Measurements from ENCODE around the gene CC2D1A. TPM values are rescaled to one million over a fixed set of nuclear protein-coding genes. Genes with fewer than 3 reads are reported as not detected.

CC2D1A gene
- total RNA-seq (2022; extraction: Qiagen RNA extraction) = 8.6 to 11.6 TPM (median 10.3 TPM) in 5 replicates

GRCh38 chr19:13905634-13906520 is at the start of gene CC2D1A, which contains the start of gene BRME1:
Gene CC2D1A (plus strand): TSS chr19:13906201. CDS start chr19:13906442, 241 bp downstream.
Gene BRME1 (minus strand): TSS chr19:13906117. CDS start chr19:13904892, 1,225 bp downstream.

GRCh38 chr19:13876834-13877233 is 29.2 kb upstream of the CC2D1A start, which contains the start of gene NANOS3:
Gene NANOS3 (plus strand): TSS chr19:13877134. CDS start chr19:13877249, 115 bp downstream.

DNA sequence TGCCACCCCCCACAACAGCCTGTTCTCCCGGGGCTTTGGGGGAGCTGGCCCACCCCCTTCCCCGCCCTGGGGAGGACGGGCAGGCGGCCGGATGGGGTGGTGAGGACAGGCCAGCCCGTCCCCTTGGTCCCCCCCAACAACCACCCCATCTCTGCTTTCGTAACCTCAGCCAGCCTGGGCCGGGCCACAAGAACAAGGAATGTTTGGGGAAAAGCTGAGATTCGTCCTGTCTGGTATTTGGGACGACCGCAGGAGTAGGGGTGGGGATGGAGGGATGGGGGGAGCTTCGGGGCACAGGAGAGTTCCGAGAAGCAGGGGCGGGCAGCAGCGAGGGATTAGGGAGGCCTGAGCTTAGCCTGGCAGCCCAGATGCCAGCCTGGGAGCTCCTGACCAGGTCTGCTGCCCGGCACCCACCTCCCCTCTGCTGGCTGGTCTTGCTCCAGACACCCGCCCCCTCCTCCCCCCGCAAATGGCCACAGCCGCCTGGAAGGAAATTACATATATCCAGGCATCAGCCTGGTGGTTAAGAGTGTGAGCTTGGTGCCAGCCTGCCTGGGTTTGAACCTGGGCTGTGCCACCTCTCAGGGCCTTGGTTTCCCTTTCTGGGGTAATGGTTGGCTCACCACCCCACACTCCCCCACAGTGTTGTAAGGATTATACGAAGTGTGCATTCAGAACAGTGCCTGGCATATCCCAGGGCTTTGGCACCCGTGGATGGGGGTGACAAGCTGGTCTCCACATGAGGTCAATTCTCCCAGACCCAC is 32.5 kb downstream of the CC2D1A start, which contains the start of gene PODNL1:
Gene PODNL1 (minus strand): TSS at position 117 of the 764 bp plus-strand sequence. CDS start 236 bp downstream, outside the sequence.

DNA sequence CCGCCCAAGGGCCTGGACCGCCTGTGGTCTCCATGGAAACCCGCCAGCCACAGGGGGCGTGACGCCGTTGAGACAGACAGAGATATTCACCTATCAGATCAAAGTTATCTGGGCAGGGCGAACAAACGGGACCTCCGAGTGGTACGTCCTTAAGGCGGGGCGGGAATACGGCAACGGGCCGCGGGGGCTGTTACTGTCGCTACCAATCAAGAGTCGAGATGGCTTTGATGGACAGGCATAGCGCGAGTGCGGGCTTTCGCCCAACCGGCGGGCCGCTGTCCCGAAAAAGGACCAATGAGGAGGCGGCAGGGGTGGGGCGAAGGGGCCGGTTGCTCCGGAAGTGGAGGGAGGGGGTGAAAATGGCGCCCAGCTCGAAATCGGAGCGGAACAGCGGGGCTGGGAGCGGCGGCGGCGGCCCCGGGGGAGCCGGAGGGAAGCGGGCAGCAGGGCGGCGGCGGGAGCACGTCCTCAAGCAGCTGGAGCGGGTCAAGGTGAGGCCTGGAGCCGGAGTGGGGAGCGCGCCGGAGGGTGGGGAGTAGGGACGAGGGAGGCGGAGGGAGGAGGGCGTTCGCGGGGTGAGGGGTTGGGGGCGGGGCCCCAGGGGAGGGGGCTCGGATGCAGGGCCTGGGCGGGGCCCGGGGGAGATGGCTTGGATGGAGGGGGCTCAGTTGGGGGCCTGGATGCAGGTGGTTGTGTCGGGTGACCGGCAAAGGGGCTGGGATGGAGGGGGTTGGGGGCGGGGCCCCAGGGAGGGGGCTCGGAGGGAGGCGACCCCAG is 46.3 kb downstream of the CC2D1A start, which contains the start of gene DCAF15:
Gene DCAF15 (plus strand): TSS at position 356 of the 777 bp plus-strand sequence. CDS start 4 bp downstream, at position 360.

Other genes starting within 250 kb of the CC2D1A start
- 10.9 to 16.9 TPM (median 16.1 TPM) in 5 replicates for gene MRI1, start 141.7 kb upstream of the CC2D1A start, total RNA-seq (2022; extraction: Qiagen RNA extraction)
- gene C19orf53, start 131.7 kb upstream of the CC2D1A start, total RNA-seq (2022; extraction: Qiagen RNA extraction) = 129 to 218 TPM (median 210 TPM) in 5 replicates
- gene ZSWIM4, start 110.8 kb upstream of the CC2D1A start, total RNA-seq (2022; extraction: Qiagen RNA extraction) = 6.0 to 9.5 TPM (median 8.0 TPM) in 5 replicates
- 1.4 to 4.1 TPM (median 3.2 TPM) in 5 replicates for gene NANOS3, start 29.1 kb upstream of the CC2D1A start, total RNA-seq (2022; extraction: Qiagen RNA extraction)
- gene BRME1, start 84 bp upstream of the CC2D1A start, total RNA-seq (2022; extraction: Qiagen RNA extraction) = 0.36 to 1.3 TPM (median 0.60 TPM) in 5 replicates
- gene PODNL1, start 32.2 kb downstream of the CC2D1A start, total RNA-seq (2022; extraction: Qiagen RNA extraction) = 0.88 to 1.8 TPM (median 1.1 TPM) in 5 replicates
- 13.2 to 23.3 TPM (median 22.1 TPM) in 5 replicates for gene DCAF15, start 46.3 kb downstream of the CC2D1A start, total RNA-seq (2022; extraction: Qiagen RNA extraction)
- 3.7 to 6.3 TPM (median 5.7 TPM) in 5 replicates for gene RFX1, start 100.1 kb downstream of the CC2D1A start, total RNA-seq (2022; extraction: Qiagen RNA extraction)
- gene RLN3, start 121.9 kb downstream of the CC2D1A start, total RNA-seq (2022; extraction: Qiagen RNA extraction) = not detected in 5 replicates
- gene IL27RA, start 125.6 kb downstream of the CC2D1A start, total RNA-seq (2022; extraction: Qiagen RNA extraction) = 8.5 to 11.7 TPM (median 10.9 TPM) in 5 replicates
- gene PALM3, start 155.9 kb downstream of the CC2D1A start, total RNA-seq (2022; extraction: Qiagen RNA extraction) = 1.6 to 2.6 TPM (median 2.2 TPM) in 5 replicates
- 1.8 to 5.3 TPM (median 4.0 TPM) in 5 replicates for gene MISP3, start 166.6 kb downstream of the CC2D1A start, total RNA-seq (2022; extraction: Qiagen RNA extraction)
- not detected in 5 replicates for gene C19orf67, start 179.6 kb downstream of the CC2D1A start, total RNA-seq (2022; extraction: Qiagen RNA extraction)
- gene SAMD1, start 184.6 kb downstream of the CC2D1A start, total RNA-seq (2022; extraction: Qiagen RNA extraction) = 38.1 to 46.8 TPM (median 44.2 TPM) in 5 replicates
- gene PRKACA, start 211.6 kb downstream of the CC2D1A start, total RNA-seq (2022; extraction: Qiagen RNA extraction) = 30.6 to 37.8 TPM (median 34.4 TPM) in 5 replicates
- gene ASF1B, start 230.4 kb downstream of the CC2D1A start, total RNA-seq (2022; extraction: Qiagen RNA extraction) = 32.5 to 34.1 TPM (median 32.8 TPM) in 5 replicates